NCI-H2081 treated with DMSO at 0.1 percent for 48 hours (cell line): Measurements from ENCODE around the gene TOGARAM1.
A peak's percentile ranks its signal among the peaks of the same experiment; 100 is the strongest.
"Not testable (repeated sequence)": the region's sequence is repeated elsewhere in the genome, so short reads cannot be mapped to it uniquely, and the experiment has no call there.

ENCODE experiments used
- DNase-seq: peaks from one replicate; lab custom pipeline; 2025; lab: John Stamatoyannopoulos, UW

Gene TOGARAM1

GRCh38 chr14:45044638-45045037 lies 82.6 kb downstream of the TOGARAM1 start:
- DNase-seq, result no peak

DNA sequence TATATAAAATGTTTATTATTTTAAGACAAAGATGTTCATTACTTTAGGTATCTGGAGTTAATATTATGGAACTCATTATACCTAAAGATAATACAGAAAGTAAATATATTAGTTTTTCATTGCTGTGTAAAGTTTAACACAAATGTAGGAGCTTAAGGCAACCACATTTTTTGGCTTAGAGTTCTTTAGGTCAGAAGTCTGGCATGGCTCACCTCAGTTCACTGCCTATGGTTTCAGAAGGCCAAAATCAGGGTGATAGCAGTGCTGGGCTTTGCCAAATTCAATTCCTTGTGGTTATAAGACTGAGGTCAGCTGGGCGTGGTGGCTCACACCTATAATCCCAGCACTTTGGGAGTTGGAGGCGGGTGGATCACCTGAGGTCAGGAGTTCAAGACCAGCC lies 86.4 kb downstream of the TOGARAM1 start:
- no peak for DNase-seq

DNA sequence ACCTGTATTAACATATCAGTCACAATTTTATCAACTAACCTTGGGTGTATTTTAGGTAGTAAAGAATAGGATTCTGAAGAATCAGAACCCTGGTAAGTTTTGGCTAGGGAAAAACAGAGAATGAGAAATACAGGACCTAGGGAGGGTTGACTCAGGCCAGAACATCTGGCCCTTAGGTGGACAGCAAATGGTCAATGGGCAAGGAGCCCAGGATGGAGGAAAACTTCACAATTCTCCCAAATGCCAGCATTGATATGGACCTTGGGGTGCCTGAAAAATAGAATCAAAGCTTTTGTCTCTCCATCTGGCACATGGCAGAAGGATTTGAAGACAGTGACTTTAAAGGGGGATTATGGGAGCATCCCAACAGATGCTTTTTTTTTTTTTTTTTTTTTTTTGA lies 89.2 kb downstream of the TOGARAM1 start:
- DNase-seq, result no peak

DNA sequence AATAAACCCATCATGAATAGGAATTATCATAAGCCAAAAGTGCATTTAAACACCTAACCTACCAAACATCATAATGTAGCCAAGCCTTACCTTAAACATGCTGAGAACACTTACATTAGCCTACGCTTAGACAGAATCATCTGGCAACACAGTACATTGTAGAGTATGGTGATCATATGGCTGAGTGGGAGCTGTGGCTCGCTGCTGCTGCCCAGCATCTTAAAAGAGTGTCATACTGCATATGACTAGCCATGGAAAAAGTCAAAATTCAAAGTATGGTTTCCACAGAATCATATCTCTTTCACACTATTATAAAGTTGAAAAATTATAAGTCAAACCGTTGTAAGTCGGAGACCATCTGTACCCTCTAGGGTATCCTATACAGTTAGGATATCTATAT lies 89.9 kb downstream of the TOGARAM1 start:
- DNase-seq, result no peak

DNA sequence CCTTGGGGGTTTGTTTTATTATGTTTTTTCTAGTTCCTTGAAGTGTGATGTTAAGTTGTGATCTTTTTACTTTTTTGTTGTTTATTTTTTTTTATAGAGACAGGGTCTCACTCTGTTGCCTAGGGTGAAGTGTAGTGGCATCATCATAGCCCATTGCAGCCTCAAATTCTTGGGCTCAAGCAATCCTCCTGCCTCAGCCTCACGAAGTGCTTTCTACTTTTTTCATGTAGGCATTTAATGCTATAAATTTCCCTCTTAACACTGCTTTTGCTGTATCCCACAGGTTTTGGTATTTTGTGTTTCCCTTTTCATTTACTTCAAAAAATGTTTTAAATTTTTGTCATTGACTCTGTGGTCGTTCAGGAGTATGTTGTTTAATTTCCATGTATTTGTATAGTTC lies 95.4 kb downstream of the TOGARAM1 start:
- DNase-seq, result no peak

DNA sequence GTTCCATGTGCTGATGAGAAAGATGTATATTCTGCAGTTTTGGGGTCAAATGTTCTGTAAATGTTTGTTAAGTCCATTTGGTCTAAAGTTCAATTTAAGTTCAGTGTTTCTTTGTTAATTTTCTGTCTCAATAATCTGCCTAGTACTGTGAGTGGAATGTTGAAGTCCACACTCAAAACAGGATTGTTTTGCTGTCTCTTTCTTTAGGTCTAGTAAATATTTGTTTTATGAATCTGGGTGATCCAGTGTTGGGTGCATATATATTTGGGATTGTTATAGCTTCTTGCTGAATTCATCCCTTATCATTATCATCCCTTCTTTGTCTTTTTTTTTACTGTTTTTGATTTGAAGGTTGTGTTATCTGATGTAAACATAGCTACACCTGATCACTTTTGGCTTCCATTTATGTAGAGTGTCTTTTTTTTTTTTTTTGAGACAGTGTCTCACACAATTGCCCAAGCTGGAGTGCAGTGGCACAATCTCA lies 95.9 kb downstream of the TOGARAM1 start:
- DNase-seq, result no peak

GRCh38 chr14:45060551-45060950 lies 98.6 kb downstream of the TOGARAM1 start:
- no peak for DNase-seq

GRCh38 chr14:45065540-45065939 lies 103.5 kb downstream of the TOGARAM1 start:
- DNase-seq, result no peak

GRCh38 chr14:45065956-45066355 lies 104.0 kb downstream of the TOGARAM1 start:
- no peak for DNase-seq

- DNase-seq, result no peak
These were observed 104.7 kb downstream of the TOGARAM1 start for GRCh38 chr14:45066667-45067066.

GRCh38 chr14:45068396-45068795 lies 106.4 kb downstream of the TOGARAM1 start:
- no peak for DNase-seq

DNA sequence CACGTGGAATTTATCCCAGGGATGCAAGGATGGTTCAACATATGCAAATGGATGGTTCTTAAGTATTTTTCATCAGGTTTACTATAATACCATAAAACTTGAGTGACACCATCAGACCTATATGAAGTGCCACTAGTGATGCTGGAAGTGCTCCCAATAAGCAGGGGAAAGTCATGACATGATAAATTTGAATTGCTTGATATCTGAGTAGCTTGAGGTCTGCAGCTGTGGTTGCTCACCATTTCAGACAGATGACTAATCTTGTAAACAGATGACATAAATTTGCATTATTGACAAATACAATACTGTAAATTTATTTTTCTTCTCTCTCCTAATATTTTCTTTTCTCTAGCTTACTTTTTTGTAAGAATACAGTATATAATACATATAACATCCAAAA lies 108.2 kb downstream of the TOGARAM1 start:
- DNase-seq, result no peak

- no peak for DNase-seq
These were observed 110.1 kb downstream of the TOGARAM1 start for GRCh38 chr14:45072126-45072525.

GRCh38 chr14:45073231-45073879 lies 111.4 kb downstream of the TOGARAM1 start:
- DNase-seq, result no peak

- no peak for DNase-seq
These were observed 116.3 kb downstream of the TOGARAM1 start for GRCh38 chr14:45078323-45078722.

GRCh38 chr14:45080416-45080968 lies 118.5 kb downstream of the TOGARAM1 start:
- DNase-seq, result not testable (repeated sequence)

DNA sequence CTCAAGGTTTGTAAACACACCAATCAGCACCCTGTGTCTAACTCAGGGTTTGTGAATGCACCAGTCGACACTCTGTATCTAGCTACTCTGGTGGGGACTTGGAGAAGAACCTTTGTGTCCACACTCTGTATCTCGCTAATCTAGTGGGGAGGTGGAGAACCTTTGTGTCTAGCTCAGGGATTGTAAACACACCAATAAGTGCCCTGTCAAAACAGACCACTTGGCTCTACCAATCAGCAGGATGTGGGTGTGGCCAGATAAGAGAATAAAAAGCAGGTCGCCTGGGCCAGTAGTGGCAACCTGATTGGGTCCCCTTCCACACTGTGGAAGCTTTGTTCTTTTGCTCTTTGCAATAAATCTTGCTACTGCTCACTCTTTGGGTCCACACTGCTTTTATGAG lies 119.1 kb downstream of the TOGARAM1 start:
- DNase-seq, result not testable (repeated sequence)

DNA sequence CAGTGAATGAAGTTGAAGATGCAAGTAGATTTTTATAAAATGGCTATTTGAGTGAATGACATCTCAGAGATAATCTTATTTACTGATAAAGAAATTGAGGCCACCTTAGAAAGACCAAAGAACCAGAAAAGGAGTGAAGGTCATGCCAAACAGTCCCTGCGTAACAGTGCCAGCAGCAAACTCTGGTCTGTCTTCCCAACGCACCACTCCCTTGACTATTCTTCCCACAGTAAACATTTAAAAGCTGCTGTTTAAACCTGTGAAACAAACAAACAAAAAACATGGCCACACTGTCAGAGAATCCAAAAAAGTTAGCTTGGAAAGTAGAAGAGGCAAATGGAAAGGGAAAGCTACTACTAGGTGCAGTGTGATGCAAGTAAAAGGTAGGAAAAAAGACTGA lies 120.4 kb downstream of the TOGARAM1 start:
- no peak for DNase-seq

DNA sequence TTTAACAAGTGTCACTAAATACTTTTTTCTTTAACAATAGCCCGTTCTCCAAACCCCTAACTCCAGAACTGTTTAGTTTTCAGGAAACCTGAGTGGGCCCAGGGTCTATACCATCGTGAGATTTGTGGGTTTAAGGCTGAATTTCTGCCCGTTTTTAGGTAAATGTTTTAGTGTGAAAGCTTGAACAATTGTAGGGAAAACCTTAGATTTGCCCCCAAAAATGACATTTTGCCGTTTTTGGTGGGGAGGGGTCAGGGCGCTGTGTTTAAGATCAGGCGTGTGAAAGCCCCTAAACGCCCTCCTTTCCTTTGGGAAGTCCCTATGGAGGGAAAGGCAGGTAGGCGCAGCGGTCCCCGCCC lies 121.6 kb downstream of the TOGARAM1 start:
- no peak for DNase-seq

DNA sequence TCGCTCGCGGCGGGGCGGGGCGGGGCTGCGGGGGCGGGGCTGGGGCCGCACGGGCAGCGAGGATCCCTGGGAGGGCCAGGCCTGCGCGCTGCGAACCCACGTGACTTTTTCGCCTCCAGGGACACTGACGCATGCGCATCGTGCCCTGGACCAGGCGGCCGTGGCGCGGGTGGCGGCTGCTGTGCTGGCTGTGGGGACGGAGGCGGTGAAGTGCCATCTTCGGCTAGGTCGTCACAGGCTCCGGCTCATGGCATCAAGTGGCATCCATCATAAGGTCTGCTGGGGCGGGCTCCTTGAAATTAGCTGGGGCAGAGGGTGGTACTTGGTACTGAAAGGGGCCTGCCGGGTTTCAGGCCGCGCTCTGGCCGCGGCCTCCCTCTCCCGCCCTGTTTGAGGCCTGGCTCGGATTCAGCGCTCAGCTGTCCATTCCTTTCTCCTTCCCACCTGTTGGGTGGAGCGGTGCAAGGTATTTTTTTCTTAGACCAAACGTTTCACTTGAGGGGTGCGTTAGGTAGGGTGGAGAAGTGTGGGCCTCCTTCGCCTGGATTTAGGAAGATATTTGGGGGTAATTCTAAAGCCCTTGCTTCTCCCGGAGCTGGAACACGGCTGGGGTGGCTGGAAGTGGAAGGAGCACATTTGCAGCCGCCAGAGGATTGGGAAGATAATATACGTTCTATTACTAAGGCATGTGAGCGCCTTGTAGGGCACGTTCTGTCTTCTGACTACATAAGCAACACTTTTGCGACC lies 122.2 kb downstream of the TOGARAM1 start, which contains the start of gene PRPF39:
PRPF39 (plus strand) TSS at position 141 of the 747 bp plus-strand sequence. CDS start 11,124 bp downstream, outside the sequence.
- DNase-seq, result peak; percentile 42

DNA sequence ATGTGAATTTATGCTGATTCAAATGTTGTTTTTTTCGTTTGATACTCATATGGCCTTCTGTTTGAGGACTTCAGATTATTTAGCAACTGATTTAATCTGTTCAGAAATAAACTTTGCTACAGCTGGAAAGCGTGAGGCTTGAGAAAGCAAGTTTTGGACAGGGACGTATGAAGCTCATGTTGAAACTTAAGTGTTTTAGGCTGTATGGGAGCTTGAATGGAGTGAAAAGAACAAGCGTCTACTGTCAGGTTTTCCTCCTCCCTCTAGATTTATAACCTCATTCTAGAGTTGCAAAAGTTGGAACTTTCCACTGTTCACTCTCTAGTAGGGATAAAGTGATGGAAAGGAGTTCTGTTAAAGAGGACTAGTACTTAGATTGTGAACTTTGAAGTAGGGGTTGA lies 123.0 kb downstream of the TOGARAM1 start:
- no peak for DNase-seq

- DNase-seq, result no peak
These were observed 127.8 kb downstream of the TOGARAM1 start for GRCh38 chr14:45089813-45090212.

DNA sequence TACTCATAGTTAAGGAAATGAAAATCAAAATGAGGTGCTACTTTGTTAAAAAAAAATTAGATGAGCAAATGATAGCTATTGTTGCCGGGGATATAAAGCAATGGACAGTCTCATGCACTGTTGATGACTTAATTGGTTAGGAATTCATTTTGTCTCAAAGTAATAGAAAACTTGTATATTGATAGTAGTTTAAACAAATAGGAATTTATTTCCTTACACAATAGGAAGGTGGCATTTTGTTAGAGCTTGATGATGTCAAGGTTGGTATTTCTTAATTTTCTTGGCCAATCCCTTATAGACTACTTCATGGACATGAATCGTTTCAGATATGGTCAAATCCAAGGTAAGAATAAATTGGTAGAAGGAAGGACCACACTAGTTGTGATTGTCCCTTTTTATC lies 129.7 kb downstream of the TOGARAM1 start:
- DNase-seq, result no peak
